GM19023 (cell line): ENCODE results near the gene FRS3.
"Not testable (repeated sequence)": the region's sequence is repeated elsewhere in the genome, so short reads cannot be mapped to it uniquely, and the experiment has no call there.

Experiments used
- ATAC-seq: cut with Tn5 transposase; IDR thresholded peaks from one replicate; pipeline ENCODE4 v1.9.1; 2021; ENCODE audit warnings: mild to moderate bottlenecking, moderate library complexity; ENCODE audit not compliant: unreplicated experiment

FRS3 gene

GRCh38 chr6:41770381-41771057, 9.2 kb downstream of the FRS3 start:
- no peak for ATAC-seq

- no peak for ATAC-seq
Observed at GRCh38 chr6:41769376-41769775, 10.3 kb downstream of the FRS3 start.

GRCh38 chr6:41768545-41769308, 11.0 kb downstream of the FRS3 start:
- no peak for ATAC-seq

GRCh38 chr6:41767112-41767833, 12.4 kb downstream of the FRS3 start:
- ATAC-seq = no peak

- ATAC-seq = not testable (repeated sequence)
Observed at GRCh38 chr6:41766043-41766664, 13.5 kb downstream of the FRS3 start.

- no peak for ATAC-seq
Observed at GRCh38 chr6:41763470-41763869, 16.2 kb downstream of the FRS3 start.

- ATAC-seq = no peak
Observed at GRCh38 chr6:41759905-41760579, 19.7 kb downstream of the FRS3 start.

- ATAC-seq = no peak
Observed at GRCh38 chr6:41759106-41759904, 20.4 kb downstream of the FRS3 start.

GRCh38 chr6:41758641-41759035, 21.1 kb downstream of the FRS3 start:
- no peak for ATAC-seq

GRCh38 chr6:41757931-41758640, 21.6 kb downstream of the FRS3 start:
- ATAC-seq = no peak

GRCh38 chr6:41757271-41757670, 22.4 kb downstream of the FRS3 start:
- ATAC-seq = no peak

- no peak for ATAC-seq
Observed at GRCh38 chr6:41756354-41756753, 23.3 kb downstream of the FRS3 start.

GRCh38 chr6:41755895-41756294, 23.8 kb downstream of the FRS3 start:
- ATAC-seq = no peak

- ATAC-seq = no peak
Observed at GRCh38 chr6:41750374-41750773, 29.3 kb downstream of the FRS3 start.

GRCh38 chr6:41748542-41748941, 31.2 kb downstream of the FRS3 start:
- ATAC-seq = no peak

- no peak for ATAC-seq
Observed at GRCh38 chr6:41748102-41748477, 31.6 kb downstream of the FRS3 start.

GRCh38 chr6:41747256-41748101, 32.2 kb downstream of the FRS3 start, which contains the start of gene PGC:
TSS of gene PGC (minus strand) at chr6:41747397. CDS start at chr6:41747334, 63 bp downstream.
- ATAC-seq = no peak

- ATAC-seq = no peak
Observed at GRCh38 chr6:41746107-41746506, 33.6 kb downstream of the FRS3 start.
